HG03108 (cell line): ENCODE results near the gene SLAMF1.
"Not testable (repeated sequence)": the region's sequence is repeated elsewhere in the genome, so short reads cannot be mapped to it uniquely, and the experiment has no call there.

Source experiments
- ATAC-seq: cut with Tn5 transposase; IDR thresholded peaks from one replicate; pipeline ENCODE4 v1.9.1; 2021; ENCODE audit warnings: moderate library complexity; ENCODE audit not compliant: unreplicated experiment

SLAMF1 gene

DNA sequence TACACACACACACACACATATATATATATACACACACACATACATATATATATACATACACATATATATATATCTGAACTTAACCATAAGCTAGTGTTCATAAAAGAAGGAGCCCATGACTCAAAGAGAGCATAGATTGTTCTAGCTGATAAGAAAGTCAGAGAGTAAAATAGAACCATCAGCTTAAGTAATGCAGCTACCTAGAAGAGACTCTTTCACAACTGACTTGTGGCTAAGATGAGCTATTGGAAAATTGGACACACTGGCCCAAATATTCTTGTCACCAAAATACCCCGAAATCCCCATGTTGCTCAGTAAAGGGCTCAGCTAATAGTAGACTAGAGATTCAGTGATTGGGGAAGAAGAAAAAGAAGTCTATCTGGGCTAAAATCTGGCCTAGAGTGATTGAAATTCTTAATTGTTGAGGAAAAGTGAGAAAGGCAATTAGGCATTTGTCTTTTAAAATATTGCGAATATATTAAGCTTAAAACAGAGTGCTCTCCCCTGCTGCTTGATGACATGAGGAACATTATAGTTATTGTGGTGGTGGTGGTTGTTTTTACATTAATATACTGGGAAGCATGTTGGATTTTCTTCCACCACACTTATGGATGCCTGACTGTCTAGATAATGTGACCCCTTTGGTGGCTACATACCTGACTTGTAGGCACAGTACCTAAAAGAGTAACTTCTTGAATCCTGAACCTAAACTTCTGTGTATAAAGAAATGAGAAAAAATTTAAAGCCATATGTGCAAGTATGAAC lies 6.3 kb downstream of the SLAMF1 start:
- no peak for ATAC-seq

DNA sequence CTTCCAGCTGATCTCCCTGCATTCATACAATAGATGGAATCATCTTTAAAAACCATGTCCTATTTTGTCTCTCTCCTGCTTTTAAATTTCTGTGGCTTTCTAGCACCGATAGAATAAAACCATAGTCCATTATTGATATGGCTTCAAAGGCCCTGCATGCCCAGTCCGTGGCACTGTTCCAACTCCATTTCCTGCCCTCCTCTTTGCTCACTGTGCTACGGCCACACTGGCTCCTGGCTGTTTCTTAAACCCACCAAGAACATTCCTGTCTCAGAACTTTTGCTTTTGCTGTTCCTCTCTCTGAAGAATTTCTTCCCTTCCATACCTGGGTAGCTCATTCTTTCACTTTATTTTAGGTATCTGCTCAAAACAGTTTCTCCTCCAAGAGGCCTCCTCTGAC lies 7.2 kb downstream of the SLAMF1 start:
- no peak for ATAC-seq

DNA sequence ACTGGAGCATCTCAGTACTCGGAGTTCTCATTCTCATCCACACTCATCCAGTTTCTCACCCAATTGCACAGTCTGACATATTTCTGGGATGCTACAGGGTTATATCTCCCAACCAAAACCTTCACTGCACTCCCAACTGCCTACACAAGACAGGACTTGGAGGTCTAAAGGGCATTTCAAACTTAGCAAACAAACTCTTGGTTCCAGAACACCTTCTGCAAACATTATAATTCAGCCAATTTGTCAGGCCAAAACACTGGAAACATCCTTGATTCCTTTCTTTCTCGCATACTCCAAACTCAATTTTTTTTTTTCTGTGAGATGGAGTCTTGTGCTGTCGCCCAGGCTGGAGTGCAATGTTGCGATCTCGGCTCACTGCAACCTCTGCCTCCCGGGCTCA lies 7.9 kb downstream of the SLAMF1 start:
- no peak for ATAC-seq

DNA sequence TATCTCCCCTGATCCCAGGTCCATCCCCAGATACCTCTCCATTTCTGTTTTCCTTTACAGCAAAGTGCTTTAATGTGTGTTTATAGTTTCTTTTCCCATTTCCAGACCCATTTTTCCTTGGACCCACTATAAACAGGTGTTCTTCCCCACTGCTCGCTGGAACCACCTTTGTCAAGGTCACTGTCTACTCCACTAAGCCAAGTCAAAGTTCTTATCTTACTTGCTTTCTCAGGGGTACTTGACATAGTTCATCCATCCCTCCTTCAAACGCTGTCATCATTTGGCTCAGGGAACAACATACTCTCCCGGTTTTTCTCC lies 8.3 kb downstream of the SLAMF1 start:
- no peak for ATAC-seq

DNA sequence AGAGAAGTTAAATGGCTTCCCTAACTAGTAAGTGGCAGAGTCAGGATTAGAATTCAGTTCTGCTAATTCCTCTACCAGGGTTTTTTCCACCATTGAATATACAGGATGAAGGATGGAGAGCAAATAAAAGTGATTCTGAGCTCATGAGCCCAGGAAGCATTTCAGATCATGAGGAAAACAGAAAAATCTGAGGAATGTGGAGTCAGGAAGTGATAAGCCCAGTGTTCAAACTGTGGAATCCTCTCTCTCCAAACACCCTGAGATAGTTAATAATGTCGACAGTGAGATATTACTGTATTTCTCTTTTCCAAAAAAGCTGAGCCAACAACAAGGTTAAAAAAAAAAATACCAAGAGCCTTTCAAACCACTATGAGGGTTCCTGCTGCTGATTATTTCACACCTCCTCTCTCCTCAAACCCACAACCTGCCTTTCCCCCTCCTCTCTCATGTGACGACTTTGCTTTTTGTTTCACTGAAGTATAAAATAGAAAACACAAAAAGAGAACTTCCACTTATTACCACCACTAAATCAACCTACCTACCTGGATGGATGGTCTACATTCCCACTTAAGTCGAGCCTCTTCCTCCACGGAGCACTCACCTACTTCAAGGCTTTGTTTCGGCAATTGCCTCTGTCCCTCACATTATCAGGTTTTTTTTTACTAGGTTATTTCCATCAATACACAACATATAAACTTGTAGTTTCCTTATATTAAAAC lies 8.9 kb downstream of the SLAMF1 start:
- peak; percentile 29 for ATAC-seq

DNA sequence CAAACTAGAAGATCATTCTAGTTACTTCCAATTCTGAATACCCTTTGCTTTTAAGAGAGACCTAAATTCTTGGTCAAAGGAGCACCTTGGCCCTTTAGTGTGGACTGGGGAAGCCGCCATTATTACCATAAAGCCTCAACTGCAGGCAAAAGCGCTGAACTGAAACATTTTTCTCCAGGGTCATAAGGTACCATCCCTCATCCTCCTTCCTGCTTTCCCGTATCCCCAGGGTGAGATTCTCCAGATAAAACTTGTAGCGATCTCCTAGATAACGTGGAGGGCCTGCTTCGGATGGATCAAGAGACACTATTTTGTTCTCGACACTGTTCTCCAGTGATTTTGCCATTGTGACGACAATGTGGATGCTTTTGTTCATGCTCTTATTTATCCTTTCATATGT lies 9.8 kb downstream of the SLAMF1 start:
- no peak for ATAC-seq

DNA sequence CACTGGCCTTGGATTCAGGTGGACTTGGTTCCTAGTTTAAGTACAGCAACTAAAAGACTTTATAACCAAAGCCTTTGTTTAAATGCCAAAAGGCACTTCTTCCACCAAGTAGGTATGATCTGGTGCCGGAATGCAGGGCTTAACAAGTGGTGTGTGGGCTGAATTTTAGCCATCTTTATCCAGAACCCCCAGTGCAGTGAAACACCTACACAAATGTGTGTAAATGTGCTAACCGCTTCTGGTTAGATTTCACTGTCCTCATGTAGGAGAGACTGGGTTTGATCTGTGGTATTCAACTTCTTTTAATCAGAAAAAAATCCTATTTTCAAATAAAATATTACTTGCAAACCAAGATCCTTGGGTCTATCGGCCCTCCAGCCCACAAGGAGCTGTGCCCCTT lies 10.3 kb downstream of the SLAMF1 start:
- no peak for ATAC-seq

DNA sequence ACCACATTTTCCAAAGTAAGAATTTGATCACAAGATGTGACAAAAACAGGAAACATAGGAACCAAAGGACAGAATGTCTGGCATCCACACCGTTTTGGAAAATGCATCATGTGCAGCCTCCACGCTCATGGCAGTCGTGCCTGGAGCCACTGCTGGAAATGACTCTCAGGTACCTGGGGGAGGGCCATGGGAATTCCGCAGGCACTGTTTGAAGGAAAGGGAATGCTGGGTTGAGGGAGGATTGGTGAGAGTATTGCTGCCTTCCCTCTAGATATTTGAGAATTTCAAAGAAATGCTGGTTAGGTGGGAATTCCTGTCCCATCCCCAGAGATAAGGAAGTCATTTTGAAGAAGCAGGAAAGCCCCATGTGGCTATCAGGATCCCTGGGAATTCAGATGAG lies 10.8 kb downstream of the SLAMF1 start:
- ATAC-seq = no peak

DNA sequence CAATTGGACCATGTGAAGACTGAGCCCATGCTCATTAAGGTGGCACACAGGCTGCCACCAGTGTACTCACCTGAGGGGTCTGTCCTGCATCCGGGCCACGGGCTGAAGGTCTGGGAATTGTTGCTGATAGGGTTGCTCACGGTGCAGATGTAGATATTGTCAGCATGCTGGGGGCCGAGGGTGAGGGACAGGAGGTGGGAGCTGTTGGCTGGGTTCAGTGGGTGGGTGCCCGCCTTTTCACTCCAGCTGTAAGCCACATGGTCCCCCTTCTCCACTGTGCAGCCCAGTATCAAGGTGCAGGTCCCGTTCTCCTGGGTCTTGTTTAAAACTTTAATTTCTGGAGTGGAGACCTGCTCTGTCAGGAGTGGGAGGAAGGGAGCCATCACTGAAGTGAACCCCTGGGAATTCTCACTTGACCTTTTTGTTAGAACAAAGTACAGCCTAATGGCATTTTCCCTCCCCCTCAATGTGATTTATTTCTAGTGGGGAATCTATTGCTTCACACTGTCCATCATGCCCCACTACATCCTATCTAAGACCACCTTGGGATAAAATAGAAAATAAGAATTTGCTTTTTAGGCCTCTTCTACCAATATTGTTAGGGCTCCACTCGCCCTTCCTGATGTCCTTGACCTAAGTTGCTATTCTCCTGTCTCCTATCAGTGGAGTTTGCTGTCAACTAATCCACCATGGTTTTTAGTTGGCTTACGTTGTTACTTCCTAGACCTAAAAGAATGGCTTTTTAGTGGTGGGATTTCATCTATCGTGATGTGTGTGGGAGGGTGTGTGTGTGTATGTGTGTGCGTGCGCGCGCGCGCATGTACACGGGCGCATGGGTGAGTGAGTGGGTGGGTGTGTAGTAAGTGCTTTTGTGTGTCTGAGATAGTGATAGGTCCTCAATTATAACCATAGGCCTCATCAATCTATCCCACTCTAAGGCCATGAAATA lies 12.0 kb downstream of the SLAMF1 start:
- ATAC-seq = no peak

DNA sequence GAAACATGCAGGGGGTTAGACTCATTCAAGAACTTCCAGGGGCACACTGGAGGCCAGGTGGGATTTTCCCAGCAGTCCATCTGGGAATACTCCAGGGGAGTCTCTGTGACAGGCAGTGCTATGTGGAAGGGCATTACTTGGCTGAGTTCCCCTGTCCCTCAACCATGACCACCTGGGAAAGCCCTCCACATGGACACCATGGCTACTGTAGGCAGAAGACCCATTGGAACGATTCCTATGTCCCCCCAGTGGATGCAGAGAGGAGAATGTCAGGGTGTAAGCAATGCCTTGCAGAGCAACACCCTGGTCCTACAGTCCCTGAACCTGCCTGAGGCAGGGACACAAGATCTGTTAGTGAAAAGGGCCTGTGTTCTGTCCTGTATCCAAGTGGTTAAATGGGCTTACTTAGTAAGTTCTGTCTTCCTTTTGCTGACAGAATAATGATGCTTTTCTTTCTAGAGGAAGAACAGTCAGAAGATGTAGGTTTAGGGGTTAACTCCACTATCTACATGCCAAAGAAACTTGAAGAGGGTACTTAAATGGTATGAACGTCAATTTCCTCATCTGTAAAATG lies 13.4 kb downstream of the SLAMF1 start:
- ATAC-seq = no peak

DNA sequence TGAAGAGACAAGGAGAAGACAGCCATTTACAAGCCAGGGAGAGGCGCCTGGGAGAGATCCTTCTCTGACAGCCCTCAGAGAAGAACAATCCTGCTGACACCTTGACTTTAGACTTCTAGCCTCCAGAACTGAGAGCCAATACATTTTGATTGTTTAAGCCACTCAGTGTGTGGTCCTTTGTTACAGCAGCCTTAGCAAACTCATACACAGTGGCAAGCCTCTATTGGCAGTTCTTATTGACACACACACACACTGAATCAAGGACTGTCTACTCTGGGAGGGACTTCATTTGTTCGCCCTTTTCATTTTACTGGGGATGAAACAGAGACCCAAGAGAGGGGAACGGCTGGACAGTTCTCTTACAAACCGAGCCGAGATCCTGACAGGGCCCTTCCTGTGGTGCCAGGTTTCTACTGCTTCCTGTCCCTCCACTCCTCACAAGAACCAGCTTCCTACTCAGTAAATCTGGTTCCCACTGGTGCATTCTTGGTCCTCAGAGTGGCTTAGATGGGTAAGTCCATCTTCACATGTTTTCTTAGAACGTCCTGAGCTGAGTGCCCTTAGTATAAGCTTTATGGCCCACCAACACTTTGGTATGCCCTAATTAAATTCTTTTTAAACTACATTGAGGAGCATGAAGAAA lies 14.7 kb downstream of the SLAMF1 start:
- no peak for ATAC-seq

DNA sequence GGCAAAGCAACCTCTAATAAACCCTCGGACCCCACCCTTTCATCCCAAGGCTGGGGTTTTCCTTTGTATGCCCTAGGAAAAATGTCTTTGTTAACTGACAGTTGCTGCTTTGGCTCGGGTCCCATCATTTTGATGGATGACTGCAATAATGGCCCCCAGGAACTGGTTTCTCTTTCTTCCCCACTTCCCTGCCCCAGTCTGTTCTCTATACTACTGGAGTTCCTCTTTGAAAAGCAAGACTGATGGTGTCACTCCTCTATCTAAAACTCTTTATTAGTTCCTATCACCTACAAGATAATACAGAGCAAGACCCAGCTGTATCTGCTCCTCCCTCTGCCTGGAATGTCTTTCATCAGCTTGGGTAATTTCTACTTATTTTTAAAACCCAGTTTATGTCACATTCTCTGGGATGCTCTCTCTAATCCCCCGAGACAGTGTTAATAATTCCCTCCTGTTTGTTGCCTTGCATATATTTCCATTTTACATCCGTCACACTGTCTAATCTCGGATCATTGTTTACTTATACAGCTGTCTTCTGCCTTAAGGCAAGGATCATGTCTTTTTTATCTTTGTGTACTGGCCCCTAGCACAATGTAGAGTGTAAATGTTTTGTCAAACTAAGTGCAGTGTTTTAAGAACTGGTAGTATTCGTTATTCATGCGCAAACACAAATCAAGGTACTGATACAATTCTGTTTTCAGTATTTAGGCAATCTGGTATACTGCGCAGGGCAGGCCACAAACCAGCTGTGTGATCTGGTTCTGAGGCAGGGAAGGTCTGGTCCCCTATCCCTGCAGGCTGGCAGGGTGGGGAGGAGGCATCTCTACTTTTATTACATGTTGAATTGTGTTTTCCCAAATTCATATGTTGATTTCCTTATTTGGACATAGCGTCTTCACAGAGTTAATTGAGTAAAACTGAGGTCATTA lies 16.1 kb downstream of the SLAMF1 start:
- ATAC-seq = no peak

DNA sequence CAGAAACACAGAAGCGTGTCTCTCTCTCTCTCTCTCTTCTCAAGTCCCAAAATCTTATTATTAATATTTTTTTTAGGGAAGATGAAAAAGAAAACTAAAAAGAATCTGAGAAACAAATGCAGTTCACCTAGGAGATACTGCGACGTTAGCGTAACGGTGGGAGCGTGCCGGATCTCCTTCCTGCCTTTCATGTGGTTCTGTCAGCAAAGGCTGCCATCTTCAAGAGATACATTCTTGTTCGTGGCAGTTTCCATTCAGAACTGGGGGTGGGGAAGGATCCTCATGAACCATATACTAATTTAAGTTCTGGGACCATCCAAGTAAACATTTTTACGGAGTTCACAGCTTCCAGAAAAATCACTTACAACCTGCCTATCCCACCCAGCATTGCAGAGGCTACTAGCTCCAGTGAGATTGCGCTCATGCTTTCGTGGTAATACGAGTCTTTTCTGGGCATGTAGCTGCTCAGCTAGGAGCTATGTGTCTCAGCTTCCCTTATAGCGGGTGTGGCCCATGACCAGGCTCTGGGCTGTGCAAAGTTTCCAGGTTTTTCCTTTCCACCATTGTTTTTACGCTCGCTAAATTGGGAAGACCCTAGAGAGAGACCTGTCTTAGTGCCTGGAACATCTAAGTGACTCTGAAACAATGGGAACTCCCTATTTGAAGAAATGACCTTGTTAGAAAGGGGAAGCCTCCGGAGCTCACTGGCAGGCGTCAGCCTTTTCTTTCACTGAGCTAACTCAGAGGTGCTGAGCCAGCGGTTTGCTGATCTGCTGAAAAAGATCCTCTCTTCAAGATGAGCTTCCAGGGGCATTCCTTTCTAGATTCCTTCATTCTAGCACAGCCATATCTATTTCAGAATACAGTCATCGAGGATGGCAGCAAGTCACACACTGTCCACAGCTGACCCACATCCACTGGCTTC lies 17.3 kb downstream of the SLAMF1 start:
- no peak for ATAC-seq

DNA sequence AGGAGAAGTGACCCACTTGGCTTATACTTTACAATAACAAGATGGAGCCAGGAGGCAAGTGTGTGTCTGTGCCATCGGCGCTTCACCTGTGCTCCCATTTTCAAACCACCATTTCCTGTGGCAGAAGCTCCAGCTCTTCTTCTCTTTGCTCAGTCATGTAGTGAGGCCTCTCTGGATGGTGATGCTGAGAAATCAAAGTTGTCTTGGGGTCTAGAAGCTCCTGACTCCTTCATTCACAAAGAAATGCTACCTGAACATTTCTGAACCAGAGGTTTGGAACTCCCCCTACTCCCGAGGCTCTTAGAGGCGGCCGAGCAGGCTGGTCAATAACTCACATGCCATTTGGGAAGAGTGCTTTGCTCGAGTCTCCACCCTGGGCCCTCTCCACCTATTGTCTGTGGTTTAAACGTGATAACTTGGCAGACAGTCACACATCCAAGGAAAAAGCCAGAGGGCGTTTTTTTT lies 18.0 kb downstream of the SLAMF1 start:
- ATAC-seq = no peak

DNA sequence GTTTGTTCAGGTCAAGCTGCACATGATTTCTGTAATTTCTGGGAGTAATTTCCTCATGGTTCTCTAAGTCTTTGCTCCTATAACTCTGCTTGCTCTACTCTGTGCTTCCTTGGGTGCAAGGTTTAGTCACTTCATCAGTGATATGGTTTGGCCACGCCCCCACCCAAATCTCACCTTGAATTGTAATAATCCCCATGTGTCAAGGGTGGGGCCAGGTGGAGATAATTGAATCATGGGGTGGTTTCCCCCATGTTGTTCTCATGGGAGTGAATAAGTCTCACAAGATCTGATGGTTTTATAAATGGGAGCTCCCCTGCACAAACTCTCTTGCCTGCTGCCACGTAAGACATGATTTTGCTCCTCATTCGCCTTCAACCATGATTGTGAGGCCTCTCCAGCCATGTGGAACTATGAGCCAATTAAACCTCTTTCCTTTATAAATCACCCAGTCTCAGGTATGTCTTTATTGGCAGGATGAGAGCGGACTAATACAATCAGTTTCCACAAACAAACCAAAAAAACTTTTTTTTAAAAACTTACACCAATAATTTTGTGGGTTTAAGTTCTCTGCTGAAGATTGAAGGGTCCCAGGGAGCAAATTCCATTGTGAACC lies 19.1 kb downstream of the SLAMF1 start:
- ATAC-seq = not testable (repeated sequence)

DNA sequence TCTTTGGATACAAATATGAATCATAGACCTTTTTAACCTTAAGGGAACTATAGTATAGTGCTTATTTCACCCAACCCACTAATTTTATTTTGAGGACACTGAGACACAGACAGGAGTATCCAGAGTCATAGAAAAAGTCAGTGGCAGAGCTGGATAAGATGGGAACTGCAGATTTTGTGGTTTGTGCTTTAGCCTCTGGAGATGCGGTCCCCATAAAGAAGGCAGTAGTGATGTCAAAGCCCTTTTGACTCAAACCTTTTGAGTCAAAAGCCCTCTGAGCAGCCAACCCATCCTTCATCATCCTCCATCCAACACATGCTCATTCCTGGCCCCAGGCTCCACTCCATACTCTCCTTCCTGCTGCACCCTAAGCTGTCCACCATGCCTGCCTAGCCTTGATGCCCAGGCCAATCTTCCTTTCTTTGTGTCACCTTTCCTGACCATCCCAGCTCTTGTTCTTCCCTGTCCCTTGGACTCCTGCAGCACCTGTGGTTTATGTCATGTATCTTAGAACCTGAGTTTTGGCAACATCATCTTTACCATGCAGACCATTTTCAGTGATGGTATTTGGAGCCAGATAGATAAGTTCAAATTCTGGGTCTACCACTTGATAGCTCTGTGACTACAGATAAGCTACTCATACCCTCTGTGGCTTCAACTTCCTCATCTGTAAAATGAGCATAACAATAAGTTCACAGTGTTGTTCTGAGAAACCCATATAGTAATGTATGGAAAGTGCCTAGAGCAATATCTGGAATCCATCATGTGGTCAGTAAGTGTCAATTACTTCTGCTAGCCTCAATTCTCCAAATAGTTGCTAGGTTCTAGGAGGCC lies 20.1 kb downstream of the SLAMF1 start:
- ATAC-seq = no peak
